Upper lobe of right lung (tissue), 1 donor: ENCODE data around the gene STPG4. TPM values are rescaled to one million over a fixed set of nuclear protein-coding genes. Genes with fewer than 3 reads are reported as not detected.

Source experiments
- ATAC-seq: fragments of 200-7000 bp; cut with Tn5 transposase; one replicate; pipeline ENCODE4 v1.9.1; 2020; ENCODE audit warnings: mild to moderate bottlenecking, moderate library complexity
- DNase-seq: peaks from one replicate; pipeline ENCODE4 v3.0.0-alpha.2; 2020
- H3K27ac ChIP-seq: fragments of 200-600 bp; one replicate; pipeline ENCODE4 v1.8.0; 2022
- H3K27me3 ChIP-seq: fragments of 200-600 bp; one replicate; pipeline ENCODE4 v1.8.0; 2022; ENCODE audit warnings: mild to moderate bottlenecking
- H3K36me3 ChIP-seq: fragments of 200-600 bp; one replicate; pipeline ENCODE4 v1.8.0; 2022
- H3K4me1 ChIP-seq: fragments of 200-600 bp; one replicate; pipeline ENCODE4 v1.8.0; 2022
- H3K4me3 ChIP-seq: fragments of 200-600 bp; one replicate; pipeline ENCODE4 v1.8.0; 2022; ENCODE audit warnings: mild to moderate bottlenecking
- H3K9me3 ChIP-seq: fragments of 200-600 bp; one replicate; pipeline ENCODE4 v1.8.0; 2022
- intact Hi-C: fragments of 100-400 bp; cut with DNase I; formaldehyde crosslinking; loops from one replicate; pipeline ENCODE4 v1.11.0; 2022
- total RNA-seq: library from RNA; stranded (reverse); fragmentation: NEBNext Ultra II Directional; extraction: Animal tissue kit (Norgen Biotek cat#: 25700); gene quantifications from one replicate; pipeline ENCODE4 v1.2.1, GENCODE V29; 2021
- TF ChIP-seq, protein P1 (sequence below): fragments of 200-600 bp; IDR thresholded peaks from one replicate; pipeline ENCODE4 v1.8.0; 2022; ENCODE audit warnings: antibody characterized with exemption
- donor health status: DM: no; HTN: yes; CAD: no; lungs with severe emphysema.

Gene STPG4
- total RNA-seq, 1 donor from 2014 or later, result not detected

- intact Hi-C loops, result no loop called here
- Histone ChIP-seq H3K36me3 (peaks cover 30% of the 10 kb centered on the region), H3K27ac (no peak overlapping the region)
Observed at GRCh38 chr2:47152803-47153202, 2.3 kb downstream of the STPG4 start.

GRCh38 chr2:47150175-47150574 lies 4.9 kb downstream of the STPG4 start:
- Histone ChIP-seq H3K4me3 (no peak overlapping the region), H3K9me3 (no peaks in the 10 kb centered on the region), H3K4me1 (no peaks in the 10 kb centered on the region), H3K27ac (no peak overlapping the region), H3K36me3 (peaks cover 24% of the 10 kb centered on the region), H3K27me3 (no peaks in the 10 kb centered on the region)
- TF ChIP-seq, protein P1, sequence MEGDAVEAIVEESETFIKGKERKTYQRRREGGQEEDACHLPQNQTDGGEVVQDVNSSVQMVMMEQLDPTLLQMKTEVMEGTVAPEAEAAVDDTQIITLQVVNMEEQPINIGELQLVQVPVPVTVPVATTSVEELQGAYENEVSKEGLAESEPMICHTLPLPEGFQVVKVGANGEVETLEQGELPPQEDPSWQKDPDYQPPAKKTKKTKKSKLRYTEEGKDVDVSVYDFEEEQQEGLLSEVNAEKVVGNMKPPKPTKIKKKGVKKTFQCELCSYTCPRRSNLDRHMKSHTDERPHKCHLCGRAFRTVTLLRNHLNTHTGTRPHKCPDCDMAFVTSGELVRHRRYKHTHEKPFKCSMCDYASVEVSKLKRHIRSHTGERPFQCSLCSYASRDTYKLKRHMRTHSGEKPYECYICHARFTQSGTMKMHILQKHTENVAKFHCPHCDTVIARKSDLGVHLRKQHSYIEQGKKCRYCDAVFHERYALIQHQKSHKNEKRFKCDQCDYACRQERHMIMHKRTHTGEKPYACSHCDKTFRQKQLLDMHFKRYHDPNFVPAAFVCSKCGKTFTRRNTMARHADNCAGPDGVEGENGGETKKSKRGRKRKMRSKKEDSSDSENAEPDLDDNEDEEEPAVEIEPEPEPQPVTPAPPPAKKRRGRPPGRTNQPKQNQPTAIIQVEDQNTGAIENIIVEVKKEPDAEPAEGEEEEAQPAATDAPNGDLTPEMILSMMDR, result no peak
- ATAC-seq, result no peak
- intact Hi-C loops, result no loop called here
- DNase-seq, result no peak

More at GRCh38 chr2:47152803-47153202, 2.3 kb downstream of the STPG4 start:
- H3K4me3 ChIP-seq, result no peak overlapping the region
- TF ChIP-seq, protein P1, result no peak
- H3K4me1 ChIP-seq, result no peaks in the 10 kb centered on the region
- H3K9me3 ChIP-seq, result no peaks in the 10 kb centered on the region
- ATAC-seq (no peak), DNase-seq (no peak)
- no peaks in the 10 kb centered on the region for H3K27me3 ChIP-seq

DNA sequence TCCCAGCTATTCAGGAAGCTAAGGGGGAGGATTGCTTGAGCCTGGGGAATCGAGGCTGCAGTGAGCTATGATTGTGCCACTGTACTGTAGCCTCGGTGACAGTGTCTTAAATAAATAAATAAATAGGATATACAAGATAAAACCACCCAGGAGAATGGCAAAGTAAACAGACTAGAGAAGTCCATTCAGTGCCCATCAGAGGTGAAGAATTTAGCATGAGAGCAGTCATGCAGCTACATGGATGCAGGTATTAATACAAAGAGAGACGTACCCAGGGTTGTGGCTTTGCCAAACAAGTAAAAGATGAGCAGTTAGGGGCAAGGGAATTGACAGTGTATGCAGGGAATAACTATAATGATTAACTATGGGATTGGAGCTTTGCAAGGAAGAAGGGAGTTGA lies 8.1 kb downstream of the STPG4 start:
- intact Hi-C loops, result no loop called here
- TF ChIP-seq, protein P1, result no peak
- no peaks in the 10 kb centered on the region for H3K27me3 ChIP-seq
- no peaks in the 10 kb centered on the region for H3K4me1 ChIP-seq
- ATAC-seq (no peak), DNase-seq (no peak)
- no peak overlapping the region for H3K4me3 ChIP-seq
- H3K27ac ChIP-seq, result no peak overlapping the region
- H3K36me3 ChIP-seq, result peaks cover 19% of the 10 kb centered on the region
- no peaks in the 10 kb centered on the region for H3K9me3 ChIP-seq

DNA sequence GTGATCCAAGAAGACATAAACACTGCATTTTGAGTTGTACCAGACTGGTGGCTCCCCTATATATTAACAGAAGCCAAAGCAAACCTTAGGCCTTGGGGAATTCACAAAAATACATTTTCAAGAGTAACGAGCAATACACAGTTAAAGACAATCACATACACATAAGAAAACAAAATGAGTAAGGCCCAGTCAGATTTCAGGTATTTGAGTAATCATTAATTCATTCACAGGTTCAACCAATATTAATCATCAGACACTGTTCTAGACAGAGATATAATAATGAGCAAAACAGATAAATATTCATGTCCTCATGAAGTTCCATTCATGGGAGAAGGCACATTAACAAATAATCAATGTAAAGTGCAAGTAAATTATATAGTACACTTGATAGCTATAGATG lies 9.6 kb downstream of the STPG4 start:
- TF ChIP-seq, protein P1, result no peak
- H3K27me3 ChIP-seq, result no peaks in the 10 kb centered on the region
- H3K4me3 ChIP-seq, result no peak overlapping the region
- ATAC-seq (no peak), DNase-seq (no peak)
- no peaks in the 10 kb centered on the region for H3K4me1 ChIP-seq
- H3K36me3 ChIP-seq, result peaks cover 11% of the 10 kb centered on the region
- no peaks in the 10 kb centered on the region for H3K9me3 ChIP-seq
- intact Hi-C loops, result no loop called here
- no peak overlapping the region for H3K27ac ChIP-seq

DNA sequence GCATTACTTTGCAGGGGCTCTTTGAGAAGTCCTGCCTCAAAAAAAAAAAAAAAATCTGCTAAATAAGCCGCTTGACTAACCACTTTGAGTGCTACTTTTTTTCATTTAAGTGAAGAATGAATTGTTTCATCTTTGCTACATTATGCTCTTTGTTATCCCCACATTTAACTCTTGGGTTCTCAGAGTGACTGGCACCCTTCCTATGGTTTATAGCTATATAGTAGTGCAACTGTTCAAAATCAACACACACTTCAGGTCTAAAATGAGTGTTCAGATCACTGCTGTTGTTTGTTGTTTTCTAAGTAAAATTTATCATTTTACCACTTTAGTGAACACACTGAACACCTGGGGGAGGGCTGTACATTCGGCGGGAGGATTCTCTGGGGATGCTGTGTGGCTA lies 13.6 kb downstream of the STPG4 start:
- no peaks in the 10 kb centered on the region for H3K9me3 ChIP-seq
- intact Hi-C loops, result no loop called here
- peaks cover 6% of the 10 kb centered on the region for H3K36me3 ChIP-seq
- no peak for DNase-seq
- ATAC-seq, result no peak
- TF ChIP-seq, protein P1, result no peak
- no peak overlapping the region for H3K27ac ChIP-seq
- no peaks in the 10 kb centered on the region for H3K27me3 ChIP-seq
- no peaks in the 10 kb centered on the region for H3K4me1 ChIP-seq
- H3K4me3 ChIP-seq, result no peak overlapping the region
